WERI-Rb-1 (cell line): ENCODE data around the gene NRXN3.
"Not testable (repeated sequence)": the region's sequence is repeated elsewhere in the genome, so short reads cannot be mapped to it uniquely, and the experiment has no call there.

ENCODE experiments used
- DNase-seq: peaks from one replicate; pipeline ENCODE4 v3.0.0-alpha.2; 2020
- H3K27ac ChIP-seq: fragments of 250-450 bp; sonication (Bioruptor Pico); 2 replicates; pipeline ENCODE4 v1.5.1; 2020; ENCODE audit warnings: mild to moderate bottlenecking, moderate library complexity
- H3K27me3 ChIP-seq: fragments of 250-450 bp; sonication (Bioruptor Pico); 2 replicates; pipeline ENCODE4 v1.5.1; 2021; ENCODE audit warnings: mild to moderate bottlenecking, low read depth, moderate library complexity; ENCODE audit not compliant: insufficient read depth, severe bottlenecking
- H3K36me3 ChIP-seq: fragments of 250-450 bp; sonication (Bioruptor Pico); 2 replicates; pipeline ENCODE4 v1.5.1; 2020; ENCODE audit warnings: mild to moderate bottlenecking, moderate library complexity
- H3K4me3 ChIP-seq: 2 replicates; pipeline ENCODE4 v1.5.1; 2011; ENCODE audit warnings: low read depth, mild to moderate bottlenecking, control low read depth, low read length
- H3K9me3 ChIP-seq: fragments of 250-450 bp; sonication (Bioruptor Pico); 2 replicates; pipeline ENCODE4 v1.5.1; 2021; ENCODE audit warnings: mild to moderate bottlenecking, moderate library complexity; ENCODE audit not compliant: severe bottlenecking
- TF ChIP-seq, protein P1 (sequence below): IDR thresholded peaks from 2 replicates; pipeline ENCODE4 v1.5.1; 2011; ENCODE audit warnings: low read depth, mild to moderate bottlenecking, control low read depth, inconsistent platforms, low read length

The NRXN3 gene

DNA sequence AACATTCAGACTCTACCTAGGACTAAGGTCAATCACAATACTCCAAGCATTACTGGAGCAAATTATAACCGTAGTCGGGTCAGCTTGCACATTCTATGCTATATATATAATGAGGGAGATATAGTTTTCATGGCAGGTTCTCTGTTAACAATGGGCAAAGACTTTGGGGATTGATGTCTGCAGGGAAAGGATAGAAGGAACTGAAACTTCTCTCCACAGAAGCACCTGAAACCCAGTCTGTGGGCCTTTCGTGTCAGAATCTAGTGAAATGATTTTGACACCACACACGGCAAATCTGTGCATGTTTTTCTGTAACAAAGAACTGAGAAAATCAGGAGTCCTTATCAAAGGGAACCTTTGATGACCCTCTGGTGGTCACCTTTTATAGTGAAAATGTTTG, 847.4 kb downstream of the NRXN3 start:
- TF ChIP-seq, protein P1, sequence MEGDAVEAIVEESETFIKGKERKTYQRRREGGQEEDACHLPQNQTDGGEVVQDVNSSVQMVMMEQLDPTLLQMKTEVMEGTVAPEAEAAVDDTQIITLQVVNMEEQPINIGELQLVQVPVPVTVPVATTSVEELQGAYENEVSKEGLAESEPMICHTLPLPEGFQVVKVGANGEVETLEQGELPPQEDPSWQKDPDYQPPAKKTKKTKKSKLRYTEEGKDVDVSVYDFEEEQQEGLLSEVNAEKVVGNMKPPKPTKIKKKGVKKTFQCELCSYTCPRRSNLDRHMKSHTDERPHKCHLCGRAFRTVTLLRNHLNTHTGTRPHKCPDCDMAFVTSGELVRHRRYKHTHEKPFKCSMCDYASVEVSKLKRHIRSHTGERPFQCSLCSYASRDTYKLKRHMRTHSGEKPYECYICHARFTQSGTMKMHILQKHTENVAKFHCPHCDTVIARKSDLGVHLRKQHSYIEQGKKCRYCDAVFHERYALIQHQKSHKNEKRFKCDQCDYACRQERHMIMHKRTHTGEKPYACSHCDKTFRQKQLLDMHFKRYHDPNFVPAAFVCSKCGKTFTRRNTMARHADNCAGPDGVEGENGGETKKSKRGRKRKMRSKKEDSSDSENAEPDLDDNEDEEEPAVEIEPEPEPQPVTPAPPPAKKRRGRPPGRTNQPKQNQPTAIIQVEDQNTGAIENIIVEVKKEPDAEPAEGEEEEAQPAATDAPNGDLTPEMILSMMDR = no peak
- no peaks in the 10 kb centered on the region for H3K9me3 ChIP-seq
- no peak for DNase-seq
- no peaks in the 10 kb centered on the region for H3K27me3 ChIP-seq
- H3K36me3 ChIP-seq = no peaks in the 10 kb centered on the region
- no peak overlapping the region for H3K27ac ChIP-seq
- no peak overlapping the region for H3K4me3 ChIP-seq

DNA sequence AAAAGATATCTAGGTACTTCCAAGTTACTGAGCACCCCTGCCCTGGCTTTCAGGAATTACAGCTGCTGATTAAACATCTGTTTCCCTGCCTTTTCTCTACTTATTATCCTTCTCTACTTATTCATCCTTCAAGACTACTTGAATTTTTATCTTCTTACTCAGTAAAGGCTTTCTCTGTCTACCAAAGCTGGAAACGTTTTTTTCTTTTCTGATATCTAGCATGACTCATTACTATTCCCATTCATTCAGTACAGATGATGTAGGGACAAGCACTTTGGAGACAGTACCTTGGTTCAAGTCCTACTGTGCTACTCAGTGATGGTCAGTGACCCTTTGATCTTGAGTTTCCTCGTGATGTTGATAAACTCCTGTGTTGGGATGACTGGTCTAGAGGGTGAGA, 848.7 kb downstream of the NRXN3 start:
- H3K4me3 ChIP-seq = no peak overlapping the region
- no peak overlapping the region for H3K27ac ChIP-seq
- H3K27me3 ChIP-seq = no peaks in the 10 kb centered on the region
- no peaks in the 10 kb centered on the region for H3K9me3 ChIP-seq
- DNase-seq = no peak
- no peaks in the 10 kb centered on the region for H3K36me3 ChIP-seq
- TF ChIP-seq, protein P1 = no peak

DNA sequence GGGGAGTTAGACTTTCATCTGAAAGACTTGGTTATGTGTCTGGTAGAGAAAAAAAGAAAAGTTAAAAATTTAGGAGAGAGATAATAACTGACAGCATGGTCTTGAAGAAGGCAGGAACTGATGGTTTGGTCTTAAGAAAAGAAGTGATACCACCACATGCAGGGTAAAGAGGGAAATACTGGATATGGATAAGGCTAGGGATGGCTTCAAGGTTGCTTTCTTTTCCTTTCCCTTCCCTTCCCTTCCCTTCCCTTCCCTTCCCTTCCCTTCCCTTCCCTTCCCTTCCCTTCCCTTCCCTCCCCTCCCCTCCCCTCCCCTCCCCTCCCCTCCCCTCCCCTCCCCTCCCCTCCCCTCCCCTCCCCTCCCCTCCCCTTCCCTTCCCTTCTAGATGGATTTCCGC, 849.7 kb downstream of the NRXN3 start:
- not testable (repeated sequence) for H3K4me3 ChIP-seq, H3K36me3 ChIP-seq, H3K9me3 ChIP-seq, DNase-seq, H3K27me3 ChIP-seq, H3K27ac ChIP-seq

DNA sequence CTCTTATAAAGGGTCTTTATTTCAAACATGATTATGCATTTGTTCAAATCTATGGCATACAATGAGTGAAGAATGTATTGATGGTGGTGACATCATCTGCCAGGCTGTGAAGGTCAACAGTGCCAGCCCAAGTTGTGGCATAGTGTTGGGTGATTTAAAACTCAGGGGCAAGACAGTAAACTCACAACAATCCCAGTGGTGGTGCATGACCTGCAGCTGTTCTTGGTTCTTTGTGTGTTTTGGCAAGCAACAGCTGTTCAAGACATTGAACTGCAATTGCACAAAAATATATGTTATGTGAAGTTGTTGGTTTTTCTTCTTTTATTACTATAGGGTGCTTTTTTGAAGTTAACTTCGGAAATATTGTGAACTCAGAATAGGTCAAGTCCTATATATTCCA, 851.6 kb downstream of the NRXN3 start:
- Histone ChIP-seq H3K27me3 (no peaks in the 10 kb centered on the region), H3K9me3 (no peaks in the 10 kb centered on the region), H3K4me3 (no peak overlapping the region), H3K36me3 (no peaks in the 10 kb centered on the region), H3K27ac (no peak overlapping the region)
- TF ChIP-seq, protein P1 = no peak
- no peak for DNase-seq

DNA sequence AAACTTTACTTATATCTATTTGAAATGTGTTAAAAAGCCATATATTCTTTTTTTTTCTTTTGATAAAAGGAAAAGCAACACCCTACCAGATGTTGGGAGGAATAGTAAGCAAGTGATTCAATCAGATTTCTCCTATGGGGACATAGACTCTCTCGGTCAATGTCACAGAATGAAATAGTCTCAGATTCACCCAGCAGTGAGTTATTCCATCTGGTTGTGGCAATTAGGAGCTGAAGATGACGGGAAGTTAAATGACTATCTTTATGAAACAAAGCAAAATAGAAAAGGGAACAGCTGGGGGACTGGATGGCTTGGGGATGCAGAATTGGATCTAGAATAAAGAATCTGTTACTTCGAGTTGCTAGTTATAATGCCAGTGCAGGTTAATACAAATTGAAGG, 857.0 kb downstream of the NRXN3 start:
- no peaks in the 10 kb centered on the region for H3K36me3 ChIP-seq
- no peaks in the 10 kb centered on the region for H3K9me3 ChIP-seq
- H3K27ac ChIP-seq = no peak overlapping the region
- no peak overlapping the region for H3K4me3 ChIP-seq
- DNase-seq = no peak
- TF ChIP-seq, protein P1 = no peak
- H3K27me3 ChIP-seq = no peaks in the 10 kb centered on the region

DNA sequence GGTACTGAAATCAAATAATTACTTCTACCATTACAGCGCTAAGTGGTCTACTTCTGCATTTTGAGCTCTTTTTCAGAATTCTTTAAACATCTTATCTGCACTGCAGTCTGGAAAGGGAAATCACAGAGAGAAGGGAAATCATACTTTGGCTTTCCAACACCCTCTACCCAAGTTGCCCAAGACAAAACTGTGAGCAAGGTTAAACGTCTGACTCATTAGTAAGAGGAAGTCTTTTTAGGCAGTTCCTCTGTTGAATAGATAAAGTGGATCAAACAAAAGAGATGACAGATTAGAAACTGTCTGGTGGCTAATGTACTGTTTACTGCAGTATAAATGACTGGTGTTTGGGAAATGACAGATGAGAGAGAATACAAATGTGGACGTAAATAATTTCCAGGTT, 858.1 kb downstream of the NRXN3 start:
- Histone ChIP-seq H3K9me3 (no peaks in the 10 kb centered on the region), H3K27me3 (no peaks in the 10 kb centered on the region), H3K4me3 (no peak overlapping the region), H3K36me3 (no peaks in the 10 kb centered on the region), H3K27ac (no peak overlapping the region)
- no peak for DNase-seq
- TF ChIP-seq, protein P1 = no peak
